ENCODE data around the gene C12orf56.

DNA sequence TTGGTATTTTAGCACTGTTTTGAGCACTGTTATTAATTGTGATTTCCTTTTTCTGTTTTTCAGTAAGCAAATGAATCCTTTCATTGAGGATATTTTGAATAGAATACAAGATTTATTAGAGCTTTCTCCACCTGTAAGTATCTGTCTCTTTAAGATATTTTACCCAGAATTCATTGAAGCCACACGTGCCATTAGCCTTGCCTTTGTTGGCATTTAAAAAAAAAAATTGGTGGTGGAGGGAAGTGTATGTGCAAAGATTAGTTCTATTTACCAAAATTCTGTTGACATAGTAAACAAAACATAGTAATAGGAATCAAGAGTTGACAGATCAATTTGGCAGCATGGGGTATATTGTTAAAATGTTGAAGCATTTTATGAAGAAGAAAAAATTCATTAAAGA, 37.4 kb upstream of the C12orf56 start:
- TF ChIP-seq, protein P1, sequence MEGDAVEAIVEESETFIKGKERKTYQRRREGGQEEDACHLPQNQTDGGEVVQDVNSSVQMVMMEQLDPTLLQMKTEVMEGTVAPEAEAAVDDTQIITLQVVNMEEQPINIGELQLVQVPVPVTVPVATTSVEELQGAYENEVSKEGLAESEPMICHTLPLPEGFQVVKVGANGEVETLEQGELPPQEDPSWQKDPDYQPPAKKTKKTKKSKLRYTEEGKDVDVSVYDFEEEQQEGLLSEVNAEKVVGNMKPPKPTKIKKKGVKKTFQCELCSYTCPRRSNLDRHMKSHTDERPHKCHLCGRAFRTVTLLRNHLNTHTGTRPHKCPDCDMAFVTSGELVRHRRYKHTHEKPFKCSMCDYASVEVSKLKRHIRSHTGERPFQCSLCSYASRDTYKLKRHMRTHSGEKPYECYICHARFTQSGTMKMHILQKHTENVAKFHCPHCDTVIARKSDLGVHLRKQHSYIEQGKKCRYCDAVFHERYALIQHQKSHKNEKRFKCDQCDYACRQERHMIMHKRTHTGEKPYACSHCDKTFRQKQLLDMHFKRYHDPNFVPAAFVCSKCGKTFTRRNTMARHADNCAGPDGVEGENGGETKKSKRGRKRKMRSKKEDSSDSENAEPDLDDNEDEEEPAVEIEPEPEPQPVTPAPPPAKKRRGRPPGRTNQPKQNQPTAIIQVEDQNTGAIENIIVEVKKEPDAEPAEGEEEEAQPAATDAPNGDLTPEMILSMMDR (IDR thresholded peaks at IDR 0.05): no peak
- TF ChIP-seq PBX3 (IDR thresholded peaks at IDR 0.05): no peak
- no peak for TF ChIP-seq CEBPB (IDR thresholded peaks at IDR 0.05)

Data from A549 (cell line).